ENCODE results near the gene NDUFA13. TPM values are rescaled to one million over a fixed set of nuclear protein-coding genes. Genes with fewer than 3 reads are reported as not detected.

Gene NDUFA13
- 91.4 and 151 TPM in 2 replicates for total RNA-seq

DNA sequence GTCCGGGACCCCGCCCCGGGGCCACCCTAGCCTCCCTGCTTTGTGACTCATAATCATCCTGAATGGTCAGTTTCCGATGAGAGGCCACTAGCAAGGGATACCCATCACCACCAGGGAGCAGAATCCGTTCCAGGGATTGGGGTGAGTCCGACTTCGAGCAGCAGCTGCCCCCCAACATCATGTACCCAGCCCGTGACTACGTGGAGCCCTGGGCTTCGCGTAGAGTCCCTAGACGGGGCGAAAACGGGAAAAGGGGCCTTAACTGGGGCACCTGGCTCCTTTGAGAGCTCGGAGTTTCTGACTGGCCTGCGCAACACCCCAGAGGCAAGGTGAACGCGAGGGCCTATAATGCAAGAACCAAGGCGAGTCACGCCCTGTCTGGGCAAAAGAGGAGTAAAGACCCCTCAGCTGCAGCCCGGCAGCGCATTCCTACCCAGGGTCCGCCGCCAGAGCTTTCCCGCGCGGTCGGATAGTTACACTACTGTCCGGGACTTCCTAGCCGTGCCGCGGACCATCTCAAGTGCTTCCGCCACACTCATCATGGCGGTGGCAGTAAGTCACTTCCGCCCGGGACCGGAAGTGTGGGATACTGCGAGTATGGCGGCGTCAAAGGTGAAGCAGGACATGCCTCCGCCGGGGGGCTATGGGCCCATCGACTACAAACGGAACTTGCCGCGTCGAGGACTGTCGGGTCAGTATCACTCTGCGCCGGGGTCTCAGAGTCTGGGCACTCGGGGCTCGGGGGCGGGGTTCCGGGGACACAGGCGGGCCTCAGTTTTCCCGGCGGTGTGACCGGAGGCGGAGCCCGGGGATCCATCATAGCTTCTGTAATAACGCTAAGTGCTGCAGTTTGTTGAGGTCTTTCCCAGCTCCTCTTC, at the start of gene NDUFA13:
Gene NDUFA13 (plus strand): TSS at position 584 of the 878 bp plus-strand sequence. CDS start 14 bp downstream, at position 598.

DNA sequence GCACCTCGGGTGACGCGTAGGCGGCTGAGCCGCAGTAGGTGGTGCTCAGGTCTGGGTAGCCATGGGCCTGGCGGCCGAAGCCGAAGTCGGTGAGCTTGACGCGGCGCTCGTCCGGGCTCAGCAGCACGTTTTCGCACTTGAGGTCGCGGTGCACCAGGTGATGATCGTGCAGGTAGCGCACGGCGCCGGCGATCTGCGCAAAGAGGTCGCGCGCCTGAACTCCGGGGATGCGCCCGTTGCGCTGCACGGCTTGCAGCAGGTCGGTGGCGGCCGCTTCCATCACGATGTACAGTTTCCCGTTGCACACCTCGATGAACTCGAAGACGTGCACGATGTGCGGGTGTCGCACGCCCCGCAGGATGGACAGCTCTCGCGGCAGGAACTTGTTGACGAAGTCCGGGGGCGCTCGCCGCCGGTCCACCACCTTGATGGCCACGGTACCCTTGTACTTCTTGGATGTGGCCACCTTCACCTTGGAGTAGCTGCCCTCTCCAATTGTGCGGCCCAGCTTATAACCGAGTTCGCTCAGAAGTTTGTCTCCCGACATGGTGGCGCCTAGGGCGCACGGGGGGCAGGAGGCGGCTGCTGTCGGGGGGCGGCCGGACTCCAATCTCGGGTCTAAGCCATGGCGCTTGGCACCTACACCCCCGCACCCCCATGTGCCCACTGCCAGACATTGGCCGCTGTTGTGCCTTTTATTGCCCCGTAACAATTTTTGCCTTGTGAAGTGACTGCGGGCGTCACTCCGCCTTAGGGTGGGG, 964 bp upstream of the NDUFA13 start, which contains the start of gene TSSK6:
Gene TSSK6 (minus strand): TSS at position 668 of the 761 bp plus-strand sequence. CDS start 121 bp downstream, at position 547.

DNA sequence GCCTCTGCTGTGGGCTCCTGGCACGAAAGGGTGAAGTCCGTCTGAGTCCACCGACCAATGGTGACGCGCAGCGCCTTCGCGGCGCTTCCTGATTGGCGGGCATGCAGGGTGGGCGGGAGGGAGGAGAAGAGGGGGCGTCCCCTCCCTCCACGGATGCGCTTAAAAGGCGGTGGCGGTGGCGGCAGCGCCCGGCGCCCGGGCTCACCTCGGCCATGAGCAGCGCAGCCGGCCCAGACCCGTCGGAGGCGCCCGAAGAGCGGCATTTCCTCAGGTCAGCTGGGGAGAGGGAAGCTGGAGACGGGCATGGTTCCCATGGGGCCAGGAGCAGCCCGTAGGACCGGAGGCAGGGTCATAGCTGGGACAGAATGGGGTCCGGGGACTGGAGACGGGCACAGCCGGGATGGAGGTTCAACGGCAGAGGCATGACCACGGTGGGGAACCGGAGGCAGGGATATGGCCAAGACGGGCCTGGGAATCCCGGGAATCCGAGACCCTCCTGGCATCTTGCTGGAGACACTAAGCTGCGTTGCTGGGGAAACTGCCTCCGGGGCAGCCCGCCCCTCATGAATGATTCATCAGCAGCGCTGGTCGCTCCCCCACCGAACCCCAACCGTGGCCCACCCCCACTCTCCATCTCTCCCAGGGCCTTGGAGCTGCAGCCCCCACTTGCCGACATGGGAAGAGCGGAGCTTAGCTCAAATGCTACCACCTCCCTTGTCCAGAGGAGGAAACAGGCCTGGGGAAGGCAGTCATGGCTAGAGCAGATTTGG, 12.9 kb downstream of the NDUFA13 start, which contains the start of gene YJEFN3:
Gene YJEFN3 (plus strand): TSS at position 191 of the 770 bp plus-strand sequence. CDS start 22 bp downstream, at position 213.

DNA sequence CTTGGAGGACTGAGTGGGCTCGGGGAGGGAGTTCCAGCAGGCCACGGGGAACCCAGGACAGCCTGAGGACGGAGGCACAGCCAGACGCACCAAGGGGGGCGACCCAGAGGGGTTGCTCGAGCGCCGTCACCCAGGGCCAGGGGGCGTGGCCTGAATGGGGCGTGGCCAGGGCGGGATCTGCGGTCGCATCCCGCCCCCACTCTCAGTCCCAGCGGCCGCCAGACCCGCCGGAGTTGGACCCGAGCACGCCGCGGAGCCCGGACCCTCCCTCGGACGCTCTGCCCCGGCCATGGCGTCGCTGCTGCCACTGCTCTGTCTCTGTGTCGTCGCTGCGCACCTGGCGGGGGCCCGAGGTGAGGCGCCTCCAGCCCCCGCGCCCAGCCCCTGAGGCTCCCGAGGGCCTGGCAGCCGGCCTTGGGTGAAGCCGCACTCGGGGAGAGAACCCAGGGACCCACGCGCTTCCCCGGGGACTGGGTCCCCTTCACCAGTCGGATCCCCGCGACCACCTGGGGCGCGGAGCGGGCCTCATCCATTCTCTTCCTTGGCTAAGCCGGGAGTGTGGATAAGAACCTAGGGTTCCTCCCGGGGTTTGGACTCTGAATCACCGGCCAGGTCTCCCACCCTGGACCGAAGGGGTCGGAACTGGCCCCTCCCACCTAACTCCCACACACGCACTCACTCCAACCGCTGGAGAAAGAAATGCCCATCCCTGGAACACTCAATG, 22.2 kb downstream of the NDUFA13 start, which contains the start of gene CILP2:
Gene CILP2 (plus strand): TSS at position 205 of the 724 bp plus-strand sequence. CDS start 85 bp downstream, at position 290.

Other genes starting within 250 kb of the NDUFA13 start
- not detected in 2 replicates for gene TM6SF2, start 242.9 kb upstream of the NDUFA13 start, total RNA-seq
- 37.7 and 40.8 TPM in 2 replicates for gene SUGP1, start 195.7 kb upstream of the NDUFA13 start, total RNA-seq
- gene MAU2, start 195.4 kb upstream of the NDUFA13 start, total RNA-seq, result 44.4 and 45.1 TPM in 2 replicates
- 91.4 and 101 TPM in 2 replicates for gene GATAD2A, start 110.5 kb upstream of the NDUFA13 start, total RNA-seq
- gene TSSK6, start 677 bp upstream of the NDUFA13 start, total RNA-seq, result 1.1 and 1.3 TPM in 2 replicates
- 0.33 and 0.48 TPM in 2 replicates for gene YJEFN3, start 12.7 kb downstream of the NDUFA13 start, total RNA-seq
- gene CILP2, start 22.0 kb downstream of the NDUFA13 start, total RNA-seq, result not detected in 2 replicates
- not detected in 2 replicates for gene PBX4, start 102.5 kb downstream of the NDUFA13 start, total RNA-seq
- gene LPAR2, start 112.0 kb downstream of the NDUFA13 start, total RNA-seq, result 1.3 and 1.8 TPM in 2 replicates
- 11.2 and 14.7 TPM in 2 replicates for gene GMIP, start 127.4 kb downstream of the NDUFA13 start, total RNA-seq
- gene ATP13A1, start 147.5 kb downstream of the NDUFA13 start, total RNA-seq, result 49.3 and 72.5 TPM in 2 replicates
- 6.9 and 14.7 TPM in 2 replicates for gene ZNF101, start 152.6 kb downstream of the NDUFA13 start, total RNA-seq
- gene ZNF14, start 216.9 kb downstream of the NDUFA13 start, total RNA-seq, result 5.2 and 5.5 TPM in 2 replicates

Data from vein endothelial cell (primary cell).